ENCODE data around the gene RAB42. TPM values are rescaled to one million over a fixed set of nuclear protein-coding genes. Genes with fewer than 3 reads are reported as not detected.
A peak's percentile ranks its signal among the peaks of the same experiment; 100 is the strongest.
"Not testable (repeated sequence)": the region's sequence is repeated elsewhere in the genome, so short reads cannot be mapped to it uniquely, and the experiment has no call there.

RAB42 gene
- total RNA-seq, 1 donor from 2014 or later, result 7.0 TPM

GRCh38 chr1:28560886-28561285 is 31.2 kb upstream of the RAB42 start:
- no peaks in the 10 kb centered on the region for H3K27me3 ChIP-seq (ENCODE audit: low read depth)
- H3K36me3 ChIP-seq, result peaks cover 96% of the 10 kb centered on the region
- no peak for TF ChIP-seq CTCF (IDR thresholded peaks at IDR 0.05)
- no peaks in the 10 kb centered on the region for H3K4me1 ChIP-seq
- ATAC-seq, result no peak
- no peak overlapping the region for H3K4me3 ChIP-seq
- DNase-seq, result no peak
- H3K27ac ChIP-seq, result no peak overlapping the region
- intact Hi-C loops (cut with DNase I), result no loop called here
- H3K9me3 ChIP-seq, result no peaks in the 10 kb centered on the region

- intact Hi-C loops (cut with DNase I), result no loop called here
- Histone ChIP-seq H3K27ac (peak overlapping the region; percentile 51), H3K36me3 (peaks cover 100% of the 10 kb centered on the region)
Observed at GRCh38 chr1:28564310-28564709, 27.8 kb upstream of the RAB42 start.

GRCh38 chr1:28565040-28565439 is 27.0 kb upstream of the RAB42 start:
- ATAC-seq (peak; percentile 74 to 80), DNase-seq (peak; percentile 64)
- Histone ChIP-seq H3K4me1 (no peaks in the 10 kb centered on the region), H3K9me3 (no peaks in the 10 kb centered on the region), H3K4me3 (no peak overlapping the region), H3K27ac (peak overlapping the region; percentile 51), H3K27me3 (ENCODE audit: low read depth) (no peaks in the 10 kb centered on the region), H3K36me3 (peaks cover 100% of the 10 kb centered on the region)
- intact Hi-C loops (cut with DNase I), result no loop called here
- TF ChIP-seq CTCF (IDR thresholded peaks at IDR 0.05), result no peak

More at GRCh38 chr1:28564310-28564709, 27.8 kb upstream of the RAB42 start:
- no peaks in the 10 kb centered on the region for H3K4me1 ChIP-seq
- DNase-seq (no peak), ATAC-seq (peak in 1 of 2 donors; percentile 55)
- no peak overlapping the region for H3K4me3 ChIP-seq
- H3K27me3 ChIP-seq (ENCODE audit: low read depth), result no peaks in the 10 kb centered on the region
- no peaks in the 10 kb centered on the region for H3K9me3 ChIP-seq
- TF ChIP-seq CTCF (IDR thresholded peaks at IDR 0.05), result no peak

GRCh38 chr1:28565726-28566125 is 26.3 kb upstream of the RAB42 start:
- no peaks in the 10 kb centered on the region for H3K27me3 ChIP-seq (ENCODE audit: low read depth)
- H3K27ac ChIP-seq, result no peak overlapping the region
- H3K36me3 ChIP-seq, result peaks cover 100% of the 10 kb centered on the region
- no peak for TF ChIP-seq CTCF (IDR thresholded peaks at IDR 0.05)
- no peaks in the 10 kb centered on the region for H3K4me1 ChIP-seq
- no peaks in the 10 kb centered on the region for H3K9me3 ChIP-seq
- DNase-seq (no peak), ATAC-seq (no peak)
- no peak overlapping the region for H3K4me3 ChIP-seq
- intact Hi-C loops (cut with DNase I), result no loop called here

- no peaks in the 10 kb centered on the region for H3K4me1 ChIP-seq
- H3K36me3 ChIP-seq, result peaks cover 100% of the 10 kb centered on the region
- no peaks in the 10 kb centered on the region for H3K27me3 ChIP-seq (ENCODE audit: low read depth)
- intact Hi-C loops (cut with DNase I), result no loop called here
- ATAC-seq, result no peak
- no peak for DNase-seq
- no peaks in the 10 kb centered on the region for H3K9me3 ChIP-seq
- H3K4me3 ChIP-seq, result no peak overlapping the region
- no peak overlapping the region for H3K27ac ChIP-seq
- no peak for TF ChIP-seq CTCF (IDR thresholded peaks at IDR 0.05)
Observed at GRCh38 chr1:28566931-28567330, 25.1 kb upstream of the RAB42 start.

- H3K27ac ChIP-seq, result no peak overlapping the region
- H3K4me3 ChIP-seq, result no peak overlapping the region
- ATAC-seq, result no peak
- no peak for DNase-seq
- no peaks in the 10 kb centered on the region for H3K4me1 ChIP-seq
- no peaks in the 10 kb centered on the region for H3K27me3 ChIP-seq (ENCODE audit: low read depth)
- intact Hi-C loops (cut with DNase I), result no loop called here
- H3K9me3 ChIP-seq, result no peaks in the 10 kb centered on the region
- TF ChIP-seq CTCF (IDR thresholded peaks at IDR 0.05), result no peak
- peaks cover 94% of the 10 kb centered on the region for H3K36me3 ChIP-seq
Observed at GRCh38 chr1:28571911-28572310, 20.2 kb upstream of the RAB42 start.

- peaks cover 94% of the 10 kb centered on the region for H3K36me3 ChIP-seq
- DNase-seq; H3K4me1 ChIP-seq; H3K4me3 ChIP-seq; H3K27me3 ChIP-seq (ENCODE audit: low read depth); intact Hi-C loops (cut with DNase I); H3K27ac ChIP-seq; H3K9me3 ChIP-seq; ATAC-seq: not testable (repeated sequence)
Observed at GRCh38 chr1:28572891-28573290, 19.2 kb upstream of the RAB42 start.

All from lower lobe of right lung (tissue), 2 donors.